A549 (cell line): ENCODE data around the gene GALT.

Experiments used
- ESRRA ChIP-seq: fragments of 150-350 bp; IDR thresholded peaks from 2 replicates; pipeline ENCODE4 v1.6.1; 2014; ENCODE audit warnings: mild to moderate bottlenecking, low read length, borderline replicate concordance
- JUN ChIP-seq, 2 experiments: fragments of >200 bp; sonication (Bioruptor Twin); formaldehyde crosslinking; IDR thresholded peaks; 2 replicates in 1 of 2; 3 replicates in 1 of 2; pipeline ENCODE4 v1.6.1; 2016 to 2017
- MYC ChIP-seq: IDR thresholded peaks from 2 replicates; pipeline ENCODE4 v1.6.1; 2012; ENCODE audit warnings: mild to moderate bottlenecking, inconsistent platforms, low read length, improper control_type of control experiment, borderline replicate concordance
- PHF8 ChIP-seq: fragments of 200-600 bp; sonication (generic); IDR thresholded peaks from 2 replicates; pipeline ENCODE4 v1.6.1; 2016; ENCODE audit warnings: low read depth, mild to moderate bottlenecking, antibody characterized with exemption, moderate library complexity, borderline replicate concordance
- POLR2A ChIP-seq: IDR thresholded peaks from 2 replicates; pipeline ENCODE4 v1.6.1; 2012; ENCODE audit warnings: mild to moderate bottlenecking, low read length
- RAD21 ChIP-seq, 2 experiments: fragments of >200 bp in 1 of 2; sonication (Bioruptor Twin) in 1 of 2; formaldehyde crosslinking in 1 of 2; IDR thresholded peaks in 1 of 2; conservative IDR thresholded peaks in 1 of 2; 2 replicates in 1 of 2; 3 replicates in 1 of 2; pipeline ENCODE4 v1.6.1; 2012 to 2018; ENCODE audit warnings: inconsistent platforms in 1 of 2
- TF ChIP-seq, protein P1 (sequence below): fragments of >200 bp; sonication (Bioruptor Twin); formaldehyde crosslinking; IDR thresholded peaks from 3 replicates; pipeline ENCODE4 v1.5.1; 2016
- TF ChIP-seq, protein P2 (sequence below): IDR thresholded peaks from 2 replicates; pipeline ENCODE4 v1.6.1; 2012

DNA sequence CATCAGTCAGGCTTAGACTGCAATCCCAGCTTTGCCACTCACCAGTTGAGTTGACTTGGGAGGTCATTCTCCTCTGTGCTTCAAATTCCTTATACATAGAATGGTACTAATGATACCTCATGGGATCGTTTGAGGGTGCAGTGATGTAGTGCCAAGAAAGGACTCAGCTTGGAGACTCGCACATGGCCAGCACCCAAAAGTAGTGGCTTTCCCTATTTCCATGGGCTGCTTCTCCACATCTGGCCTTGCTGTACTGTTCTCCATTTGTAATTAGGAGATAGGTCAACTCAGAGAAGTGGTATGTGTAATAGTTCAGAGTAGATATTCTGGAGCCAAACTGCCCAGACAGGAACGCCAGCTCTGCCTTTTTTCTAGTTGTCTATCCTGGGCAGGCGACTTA is 39.1 kb downstream of the GALT start:
- TF ChIP-seq, protein P1, sequence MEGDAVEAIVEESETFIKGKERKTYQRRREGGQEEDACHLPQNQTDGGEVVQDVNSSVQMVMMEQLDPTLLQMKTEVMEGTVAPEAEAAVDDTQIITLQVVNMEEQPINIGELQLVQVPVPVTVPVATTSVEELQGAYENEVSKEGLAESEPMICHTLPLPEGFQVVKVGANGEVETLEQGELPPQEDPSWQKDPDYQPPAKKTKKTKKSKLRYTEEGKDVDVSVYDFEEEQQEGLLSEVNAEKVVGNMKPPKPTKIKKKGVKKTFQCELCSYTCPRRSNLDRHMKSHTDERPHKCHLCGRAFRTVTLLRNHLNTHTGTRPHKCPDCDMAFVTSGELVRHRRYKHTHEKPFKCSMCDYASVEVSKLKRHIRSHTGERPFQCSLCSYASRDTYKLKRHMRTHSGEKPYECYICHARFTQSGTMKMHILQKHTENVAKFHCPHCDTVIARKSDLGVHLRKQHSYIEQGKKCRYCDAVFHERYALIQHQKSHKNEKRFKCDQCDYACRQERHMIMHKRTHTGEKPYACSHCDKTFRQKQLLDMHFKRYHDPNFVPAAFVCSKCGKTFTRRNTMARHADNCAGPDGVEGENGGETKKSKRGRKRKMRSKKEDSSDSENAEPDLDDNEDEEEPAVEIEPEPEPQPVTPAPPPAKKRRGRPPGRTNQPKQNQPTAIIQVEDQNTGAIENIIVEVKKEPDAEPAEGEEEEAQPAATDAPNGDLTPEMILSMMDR = no peak
- TF ChIP-seq ESRRA (no peak), JUN (IDR thresholded peaks at IDR 0.05) (no peak), PHF8 (no peak), RAD21 (conservative IDR thresholded peaks at IDR 0.05 in 1 of 2, IDR thresholded peaks at IDR 0.05 in 1 of 2) (no peak), MYC (no peak), POLR2A (no peak)
- TF ChIP-seq, protein P2, sequence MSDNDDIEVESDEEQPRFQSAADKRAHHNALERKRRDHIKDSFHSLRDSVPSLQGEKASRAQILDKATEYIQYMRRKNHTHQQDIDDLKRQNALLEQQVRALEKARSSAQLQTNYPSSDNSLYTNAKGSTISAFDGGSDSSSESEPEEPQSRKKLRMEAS = no peak
